LNCAP (cell line): ENCODE data around the gene RALBP1.

Experiments used
- CTCF ChIP-seq: fragments of 450-650 bp; IDR thresholded peaks from 2 replicates; pipeline ENCODE4 v1.5.1; 2017; ENCODE audit warnings: mild to moderate bottlenecking

The RALBP1 gene

DNA sequence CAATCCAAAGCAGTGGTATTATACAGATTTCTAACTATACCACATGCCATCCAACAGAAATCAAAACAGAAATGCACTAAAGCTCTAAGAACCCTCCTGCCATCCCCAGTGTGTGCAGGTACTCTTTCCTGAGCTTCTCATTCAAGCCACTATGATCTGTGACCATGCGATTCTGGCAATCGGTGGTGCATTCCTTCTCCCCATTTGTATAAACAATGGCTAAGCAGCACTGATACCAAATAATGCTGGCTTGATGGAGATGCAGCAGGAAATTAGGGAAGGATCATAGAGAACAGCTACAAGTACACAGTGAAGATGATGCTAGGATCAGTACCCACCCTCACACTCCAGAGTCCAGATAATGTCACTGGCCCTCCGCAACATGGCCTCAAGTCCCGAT lies 87.3 kb downstream of the RALBP1 start:
- TF ChIP-seq CTCF = no peak

- TF ChIP-seq CTCF = no peak
Observed at GRCh38 chr18:9563331-9563730, 88.0 kb downstream of the RALBP1 start.

- no peak for TF ChIP-seq CTCF
Observed at GRCh38 chr18:9565407-9565806, 90.1 kb downstream of the RALBP1 start.

GRCh38 chr18:9568186-9568585 lies 92.9 kb downstream of the RALBP1 start:
- no peak for TF ChIP-seq CTCF

GRCh38 chr18:9569178-9569577 lies 93.9 kb downstream of the RALBP1 start:
- TF ChIP-seq CTCF = no peak

DNA sequence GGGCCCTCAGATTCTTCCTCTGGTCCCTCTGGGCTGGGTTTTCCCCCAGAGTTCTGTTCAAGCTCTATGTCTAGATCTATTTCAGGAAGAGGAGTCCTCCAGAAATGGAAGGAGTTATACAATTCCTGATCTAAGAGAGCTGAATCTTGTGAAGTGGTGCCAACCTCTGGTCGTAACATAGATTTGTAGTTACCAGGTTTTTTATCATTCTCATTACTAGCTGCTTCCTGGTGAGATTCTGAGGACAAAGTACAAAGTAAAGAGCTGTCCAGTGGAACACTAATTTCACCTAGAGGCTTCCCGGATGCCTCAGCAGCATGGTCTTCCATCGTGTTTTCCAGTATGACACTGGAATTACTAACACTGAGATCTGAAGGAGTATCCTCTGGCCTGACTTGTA lies 94.9 kb downstream of the RALBP1 start:
- no peak for TF ChIP-seq CTCF

DNA sequence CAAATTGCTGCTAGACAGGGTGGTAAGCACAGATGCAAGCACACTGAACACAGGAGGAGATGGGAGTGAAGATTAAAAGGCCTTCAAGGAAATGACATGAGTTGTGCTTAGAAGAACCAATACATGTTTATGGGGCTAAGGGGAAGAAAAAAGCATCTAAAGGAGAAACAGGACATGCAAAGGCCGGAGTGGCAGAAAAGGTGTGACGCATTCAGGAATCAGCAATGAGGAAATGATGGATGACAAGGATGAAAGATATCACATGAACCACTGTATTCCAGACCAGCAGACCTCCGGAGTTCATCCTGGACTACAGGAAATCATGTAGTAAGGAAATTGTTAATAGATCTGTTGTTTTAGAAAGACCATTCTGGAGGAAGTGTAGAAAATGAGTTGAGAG lies 96.2 kb downstream of the RALBP1 start:
- no peak for TF ChIP-seq CTCF

- TF ChIP-seq CTCF = no peak
Observed at GRCh38 chr18:9574473-9575115, 99.3 kb downstream of the RALBP1 start.
